NB4 (cell line): Measurements from ENCODE around the gene SFXN1.

Experiments
- DNase-seq: peaks from one replicate; pipeline ENCODE4 v3.0.0; 2010; ENCODE audit warnings: low read depth
- H3K4me3 ChIP-seq: one replicate; pipeline ENCODE4 v1.5.1; 2011; ENCODE audit warnings: mild to moderate bottlenecking, low read depth, low read length, moderate library complexity
- CTCF ChIP-seq: IDR thresholded peaks from one replicate; pipeline ENCODE4 v1.5.1; 2012; ENCODE audit warnings: low read depth, low read length
- MAX ChIP-seq: IDR thresholded peaks from 2 replicates; pipeline ENCODE4 v1.6.1; 2011; ENCODE audit warnings: low read depth, low read length
- MYC ChIP-seq: IDR thresholded peaks from 2 replicates; pipeline ENCODE4 v1.6.1; 2011; ENCODE audit warnings: low read depth, low read length
- POLR2A ChIP-seq: IDR thresholded peaks from 2 replicates; pipeline ENCODE4 v1.6.1; 2011; ENCODE audit warnings: mild to moderate bottlenecking; ENCODE audit not compliant: insufficient read length; ENCODE audit errors: extremely low read depth

Gene SFXN1

GRCh38 chr5:175542232-175542965 lies 64.0 kb downstream of the SFXN1 start:
- TF ChIP-seq POLR2A: no peak
- TF ChIP-seq CTCF: no peak
- TF ChIP-seq MYC: no peak
- no peak for TF ChIP-seq MAX
- peak; percentile 87 for DNase-seq
- H3K4me3 ChIP-seq: no peak overlapping the region

GRCh38 chr5:175542966-175543235 lies 64.5 kb downstream of the SFXN1 start:
- H3K4me3 ChIP-seq: no peak overlapping the region
- no peak for TF ChIP-seq CTCF
- no peak for DNase-seq

- TF ChIP-seq CTCF (no peak), POLR2A (no peak), MAX (no peak), MYC (no peak)
These were observed 65.8 kb downstream of the SFXN1 start for GRCh38 chr5:175544108-175544511.

GRCh38 chr5:175544586-175544985 lies 66.2 kb downstream of the SFXN1 start:
- no peak for DNase-seq
- TF ChIP-seq CTCF (no peak), POLR2A (no peak), MYC (no peak), MAX (no peak)
- H3K4me3 ChIP-seq: no peak overlapping the region

More at GRCh38 chr5:175544108-175544511, 65.8 kb downstream of the SFXN1 start:
- no peak for DNase-seq
- no peak overlapping the region for H3K4me3 ChIP-seq

- no peak for DNase-seq
- no peak overlapping the region for H3K4me3 ChIP-seq
- no peak for TF ChIP-seq POLR2A
- TF ChIP-seq CTCF: no peak
- TF ChIP-seq MAX: no peak
- no peak for TF ChIP-seq MYC
These were observed 69.5 kb downstream of the SFXN1 start for GRCh38 chr5:175547842-175548241.

GRCh38 chr5:175548626-175549311 lies 70.4 kb downstream of the SFXN1 start:
- no peak overlapping the region for H3K4me3 ChIP-seq
- no peak for DNase-seq
- TF ChIP-seq CTCF (no peak), POLR2A (no peak), MYC (no peak), MAX (no peak)
